HCT116 (cell line): ENCODE results near the gene LACTB. TPM values are rescaled to one million over a fixed set of nuclear protein-coding genes. Genes with fewer than 3 reads are reported as not detected.

Source experiments
- ATAC-seq: fragments of 200-7000 bp; cut with Tn5 transposase; 2 replicates; pipeline ENCODE4 v1.9.1; 2020; ENCODE audit warnings: mild to moderate bottlenecking, moderate library complexity
- BruUV-seq: library from RNA; stranded (reverse); fragments of 400-500 nt; replicated peaks from 2 replicates; lab custom pipeline; 2021; lab: Mats Ljungman, UMichigan
- CTCF ChIA-PET: fragments of 300-600 bp; sonication (Branson Sonifier 250); formaldehyde crosslinking; loops from one replicate; lab custom pipeline; 2021; ENCODE audit warnings: antibody characterized with exemption; lab: Charles Lee
- POLR2A ChIA-PET: fragments of 300-600, 350-600 bp; sonication (Branson Sonifier 250); formaldehyde crosslinking; loops from one replicate; lab custom pipeline; 2021; ENCODE audit warnings: antibody characterized with exemption; lab: Charles Lee
- RAD21 ChIA-PET, 2 experiments: fragments of 300-600 bp; sonication (Branson Sonifier 250); formaldehyde crosslinking; loops; one replicate each; lab custom pipeline; 2023; ENCODE audit warnings: low total read pairs in 2 of 2; ENCODE audit not compliant: uncharacterized antibody in 2 of 2, unreplicated experiment in 2 of 2, low non-redundant PET in 1 of 2; lab: Charles Lee
- DNase-seq: peaks from one replicate; pipeline ENCODE4 v3.0.0-alpha.2; 2010; ENCODE audit warnings: low read depth, low spot score
- H2AFZ ChIP-seq: fragments of 200-600 bp; shearing (Covaris generic), sonication (generic); 2 replicates; pipeline ENCODE4 v1.6.1; 2017; ENCODE audit warnings: low read depth, mixed run types, mixed read lengths, antibody characterized with exemption, low read length; ENCODE audit not compliant: poor library complexity, severe bottlenecking
- H3K27ac ChIP-seq: 2 replicates; pipeline ENCODE4 v1.5.1; 2012; ENCODE audit warnings: low read depth, low read length
- H3K27me3 ChIP-seq: fragments of 200-600 bp; sonication (generic); 2 replicates; pipeline ENCODE4 v1.6.1; 2016; ENCODE audit warnings: mixed run types, low read length, mixed read lengths; ENCODE audit not compliant: insufficient read depth
- H3K36me3 ChIP-seq, 2 experiments: fragments of 200-500 bp in 1 of 2; fragments of 200-600 bp in 1 of 2; sonication (Bioruptor generic) in 1 of 2; sonication (generic) in 1 of 2; 2 replicates each; pipeline versions ENCODE4 v1.5.1 to v1.6.1; 2014 to 2016; ENCODE audit warnings: low read length in 2 of 2, inconsistent platforms in 1 of 2, mixed read lengths in 1 of 2, mixed run types in 1 of 2; ENCODE audit not compliant: insufficient read depth in 2 of 2, control insufficient read depth in 1 of 2
- H3K4me1 ChIP-seq, 2 experiments: fragments of 200-600 bp in 1 of 2; sonication (generic) in 1 of 2; 2 replicates each; pipeline versions ENCODE4 v1.5.1 to v1.6.1; 2012 to 2017; ENCODE audit warnings: low read length in 2 of 2, inconsistent platforms in 1 of 2, mild to moderate bottlenecking in 1 of 2, mixed read lengths in 1 of 2, mixed run types in 1 of 2, moderate library complexity in 1 of 2; ENCODE audit not compliant: insufficient read depth in 2 of 2, control insufficient read depth in 1 of 2
- H3K4me2 ChIP-seq: fragments of 200-600 bp; sonication (generic); 2 replicates; pipeline ENCODE4 v1.6.1; 2017; ENCODE audit warnings: mixed run types, low read length, mixed read lengths
- H3K4me3 ChIP-seq, 2 experiments: fragments of 200-600 bp in 1 of 2; sonication (generic) in 1 of 2; replicated peaks in 1 of 2; 2 replicates each; pipeline ENCODE4 v1.5.1; 2011 to 2016; ENCODE audit warnings: low read length in 2 of 2, control low read depth in 1 of 2, low read depth in 1 of 2, mild to moderate bottlenecking in 1 of 2, mixed read lengths in 1 of 2, mixed run types in 1 of 2
- H3K79me2 ChIP-seq: fragments of 200-600 bp; sonication (generic); 2 replicates; pipeline ENCODE4 v1.6.1; 2017; ENCODE audit warnings: mild to moderate bottlenecking, mixed run types, low read length, moderate library complexity, mixed read lengths; ENCODE audit not compliant: insufficient read depth
- H3K9ac ChIP-seq: fragments of 200-600 bp; sonication (generic); 2 replicates; pipeline ENCODE4 v1.6.1; 2016; ENCODE audit warnings: low read length, mixed read lengths
- H3K9me2 ChIP-seq: fragments of 200-600 bp; sonication (generic), shearing (Covaris generic); 2 replicates; pipeline ENCODE4 v1.6.1; 2017; ENCODE audit warnings: mixed run types, mild to moderate bottlenecking, moderate library complexity; ENCODE audit not compliant: insufficient read depth
- H3K9me3 ChIP-seq, 2 experiments: fragments of 200-500 bp in 1 of 2; fragments of 200-600 bp in 1 of 2; sonication (Bioruptor generic) in 1 of 2; sonication (generic) in 1 of 2; 2 replicates each; pipeline ENCODE4 v1.6.1; 2014 to 2017; ENCODE audit warnings: low read length in 2 of 2, mixed read lengths in 2 of 2, inconsistent platforms in 1 of 2, low read depth in 1 of 2, mild to moderate bottlenecking in 1 of 2, mixed run types in 1 of 2, moderate library complexity in 1 of 2; ENCODE audit not compliant: control insufficient read depth in 1 of 2, insufficient read depth in 1 of 2
- H4K20me1 ChIP-seq: fragments of 200-600 bp; sonication (generic), shearing (Covaris generic); 2 replicates; pipeline ENCODE4 v1.6.1; 2017; ENCODE audit warnings: mixed run types, mild to moderate bottlenecking, moderate library complexity; ENCODE audit not compliant: insufficient read depth
- CBX3 ChIP-seq: IDR thresholded peaks from 2 replicates; pipeline ENCODE4 v1.6.1; 2012; ENCODE audit warnings: low read depth
- EZH2phosphoT487 ChIP-seq: fragments of 200-600 bp; IDR thresholded peaks from 2 replicates; pipeline ENCODE4 v1.6.1; 2018; ENCODE audit warnings: antibody characterized with exemption, borderline replicate concordance
- JUND ChIP-seq: IDR thresholded peaks from 2 replicates; pipeline ENCODE4 v1.6.1; 2012
- POLR2AphosphoS5 ChIP-seq: IDR thresholded peaks from 2 replicates; pipeline ENCODE4 v1.6.1; 2011; ENCODE audit warnings: mild to moderate bottlenecking, low read depth, low read length, moderate library complexity
- RAD21 ChIP-seq: IDR thresholded peaks from 2 replicates; pipeline ENCODE4 v1.6.1; 2012; ENCODE audit warnings: low read depth, mild to moderate bottlenecking
- TCF7L2 ChIP-seq: IDR thresholded peaks from 2 replicates; pipeline ENCODE4 v1.7.0; 2011; ENCODE audit warnings: borderline replicate concordance, inconsistent platforms; ENCODE audit not compliant: insufficient read depth, insufficient read length; ENCODE audit errors: extremely low read depth
- YY1 ChIP-seq: IDR thresholded peaks from 2 replicates; pipeline ENCODE4 v1.6.1; 2011; ENCODE audit warnings: low read length, low read depth, moderate library complexity, mild to moderate bottlenecking; ENCODE audit not compliant: insufficient replicate concordance; ENCODE audit errors: extremely low read depth
- intact Hi-C: fragments of 100-400 bp; cut with micrococcal nuclease; formaldehyde crosslinking; loops from 2 replicates; pipeline ENCODE4 v1.10.0; 2022
- total RNA-seq: library from RNA; stranded (reverse); gene quantifications from one replicate; pipeline ENCODE4 v1.2.1, GENCODE V29; 2021; ENCODE audit not compliant: unreplicated experiment
- TF ChIP-seq, protein P1 (sequence below): IDR thresholded peaks from 2 replicates; pipeline ENCODE4 v1.6.1; 2012

The LACTB gene
- total RNA-seq, 1 experiment from 2014 or later: 7.6 TPM

GRCh38 chr15:63188247-63188925 lies 66.7 kb downstream of the LACTB start:
- TF ChIP-seq RAD21 (no peak), YY1 (no peak), TCF7L2 (no peak), POLR2AphosphoS5 (no peak), EZH2phosphoT487 (no peak), CBX3 (no peak), JUND (no peak)
- TF ChIP-seq, protein P1, sequence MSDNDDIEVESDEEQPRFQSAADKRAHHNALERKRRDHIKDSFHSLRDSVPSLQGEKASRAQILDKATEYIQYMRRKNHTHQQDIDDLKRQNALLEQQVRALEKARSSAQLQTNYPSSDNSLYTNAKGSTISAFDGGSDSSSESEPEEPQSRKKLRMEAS: no peak
- TF ChIP-seq, all 23 proteins: peak for 0
- peak overlapping the region; percentile 16; the same call in 1 of the 2 replicates for H3K9ac ChIP-seq
- no TSS peak for BruUV-seq
- H3K36me3 ChIP-seq: no peaks in the 10 kb centered on the region
- peaks cover 4 to 16% of the 10 kb centered on the region in 2 experiments; a peak in 3 of 4 replicates for H3K4me1 ChIP-seq
- no peak for DNase-seq
- ChIA-PET RAD21 (no interaction called here), POLR2A (interaction anchor here (1.4 kb wide), 1 partner anchor 31 kb away, joined by 4 read pairs; the partner anchor contains the start of gene RPS27L), CTCF (no interaction called here)
- H3K4me2 ChIP-seq: peak overlapping the region; percentile 88
- H3K4me3 ChIP-seq: peak overlapping the region; percentile 49 to 73
- H3K9me3 ChIP-seq: no peaks in the 10 kb centered on the region
- no peaks in the 10 kb centered on the region for H3K9me2 ChIP-seq
- ATAC-seq: no peak
- no peaks in the 10 kb centered on the region for H3K27me3 ChIP-seq
- no peak overlapping the region for H3K27ac ChIP-seq
- no peaks in the 10 kb centered on the region for H3K79me2 ChIP-seq
- H4K20me1 ChIP-seq: no peaks in the 10 kb centered on the region
- peak overlapping the region; percentile 81 for H2AFZ ChIP-seq
- intact Hi-C loops: no loop called here
